NCI-H748 treated with DMSO at 0.1 percent for 48 hours (cell line): Measurements from ENCODE around the gene B3GALNT2.

Experiments
- DNase-seq: peaks from one replicate; lab custom pipeline; 2025; lab: John Stamatoyannopoulos, UW

B3GALNT2 gene

GRCh38 chr1:235409042-235409820 lies 95.0 kb downstream of the B3GALNT2 start:
- DNase-seq, result no peak

- DNase-seq, result no peak
Observed at GRCh38 chr1:235408503-235408960, 95.7 kb downstream of the B3GALNT2 start.

GRCh38 chr1:235407419-235407818 lies 96.8 kb downstream of the B3GALNT2 start:
- DNase-seq, result no peak

- no peak for DNase-seq
Observed at GRCh38 chr1:235404190-235404589, 100.1 kb downstream of the B3GALNT2 start.

- DNase-seq, result no peak
Observed at GRCh38 chr1:235403593-235403992, 100.7 kb downstream of the B3GALNT2 start.

GRCh38 chr1:235402457-235403200 lies 101.6 kb downstream of the B3GALNT2 start:
- DNase-seq, result no peak

- DNase-seq, result no peak
Observed at GRCh38 chr1:235401251-235401650, 103.0 kb downstream of the B3GALNT2 start.
